UCSD-AML1 (cell line): ENCODE results near the gene HDAC5.
A peak's percentile ranks its signal among the peaks of the same experiment; 100 is the strongest.
"Not testable (repeated sequence)": the region's sequence is repeated elsewhere in the genome, so short reads cannot be mapped to it uniquely, and the experiment has no call there.

Source experiments
- DNase-seq: peaks from one replicate; lab custom pipeline; 2025; ENCODE audit not compliant: unreplicated experiment; lab: John Stamatoyannopoulos, UW

The HDAC5 gene

DNA sequence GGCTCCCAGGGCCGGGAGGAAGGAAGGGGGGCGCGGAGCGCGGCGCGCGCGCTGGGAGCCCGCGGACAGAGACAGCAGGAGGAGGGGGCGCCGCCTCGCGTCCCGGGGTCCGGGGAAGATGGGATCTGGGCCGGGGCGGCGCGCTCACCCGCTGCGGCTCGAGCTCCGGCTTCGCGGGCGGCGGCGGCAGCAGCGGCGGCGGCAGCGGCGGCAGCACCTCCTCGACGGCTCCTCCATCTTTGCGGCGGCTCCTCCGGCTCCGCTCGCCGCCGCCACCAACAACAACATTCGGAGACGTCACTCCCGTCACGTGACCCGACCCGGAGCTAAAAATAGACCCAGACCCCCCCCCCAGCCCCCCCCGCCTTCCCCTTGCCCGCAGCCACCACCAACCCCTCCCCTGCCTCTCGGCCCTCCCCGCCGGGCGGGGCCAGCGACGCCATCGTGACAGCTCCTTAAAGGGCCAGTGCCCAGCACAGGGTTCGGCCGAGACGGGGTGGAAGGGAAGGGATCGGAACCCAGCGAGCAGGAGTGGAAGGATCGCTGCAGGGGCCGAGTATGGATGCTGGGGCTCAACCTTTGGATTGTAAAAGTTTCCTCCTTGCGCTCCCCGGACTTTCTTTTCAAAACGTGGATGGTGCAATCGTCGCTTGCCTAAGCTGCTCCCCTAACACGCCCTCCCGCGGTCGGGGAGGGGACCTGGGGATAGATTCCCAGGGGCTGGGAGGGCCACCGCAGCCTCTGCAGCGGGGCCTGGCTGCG is at the start of gene HDAC5:
TSS of gene HDAC5 (minus strand) at position 286 of the 762 bp plus-strand sequence. CDS start 6,126 bp downstream, outside the sequence.
- peak; percentile 95 for DNase-seq

DNA sequence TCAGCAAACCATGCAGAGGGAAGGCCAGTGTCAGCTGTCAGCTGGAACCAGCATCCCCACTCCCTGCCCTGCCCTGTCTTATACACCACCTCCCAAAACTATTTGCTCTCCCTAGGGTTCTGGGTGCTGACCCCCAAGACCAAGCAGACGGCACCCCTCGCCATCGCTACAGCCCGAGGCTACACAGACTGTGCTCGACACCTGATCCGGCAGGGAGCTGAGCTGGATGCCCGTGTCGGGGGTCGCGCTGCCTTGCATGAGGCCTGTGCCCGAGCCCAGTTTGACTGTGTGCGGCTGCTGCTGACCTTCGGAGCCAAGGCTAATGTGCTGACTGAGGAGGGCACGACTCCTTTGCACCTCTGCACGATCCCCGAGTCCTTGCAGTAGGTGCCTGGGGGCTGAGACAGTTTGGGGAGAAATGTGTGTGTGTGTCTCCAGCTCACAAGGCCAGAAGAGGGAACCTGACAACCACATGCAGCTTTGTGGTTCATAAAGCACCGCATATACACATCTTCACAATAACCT is 48.6 kb upstream of the HDAC5 start:
- DNase-seq = no peak

DNA sequence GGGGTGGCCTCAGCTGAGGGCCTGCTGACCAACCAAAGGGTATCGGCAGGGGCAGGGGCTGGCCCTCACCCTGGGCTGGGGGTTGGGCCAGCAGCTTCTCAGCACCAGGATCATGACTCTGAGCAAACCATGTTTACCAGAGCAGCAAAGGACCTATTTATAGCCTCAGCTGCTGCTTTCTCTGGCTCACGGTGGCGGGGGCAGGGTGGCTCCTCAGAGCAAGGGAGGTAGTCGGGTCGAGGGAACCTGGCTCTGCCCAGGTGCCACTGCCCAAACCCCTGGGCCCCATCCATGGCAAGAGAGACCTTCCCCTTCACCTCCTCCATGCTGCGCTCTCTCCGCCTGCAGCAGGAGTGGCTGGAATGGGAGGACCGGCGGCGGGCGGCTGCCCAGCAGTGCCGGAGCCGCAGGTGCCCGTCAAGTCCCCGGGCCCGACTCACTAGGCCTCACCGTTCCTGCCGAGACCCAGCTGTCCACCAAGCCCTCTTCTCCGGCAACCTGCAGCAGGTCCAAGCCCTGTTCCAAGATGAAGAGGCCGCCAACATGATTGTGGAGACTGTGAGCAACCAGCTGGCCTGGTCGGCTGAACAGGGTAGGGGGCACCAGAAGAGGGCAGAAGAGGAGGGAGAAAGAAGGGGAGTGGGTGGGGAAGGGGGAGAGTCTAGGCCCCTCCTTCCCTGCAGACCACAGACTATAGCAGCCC is 47.2 kb upstream of the HDAC5 start, which contains the start of gene ASB16:
TSS of gene ASB16 (plus strand) at position 206 of the 703 bp plus-strand sequence. CDS start at position 292, 86 bp downstream.
- DNase-seq = no peak

DNA sequence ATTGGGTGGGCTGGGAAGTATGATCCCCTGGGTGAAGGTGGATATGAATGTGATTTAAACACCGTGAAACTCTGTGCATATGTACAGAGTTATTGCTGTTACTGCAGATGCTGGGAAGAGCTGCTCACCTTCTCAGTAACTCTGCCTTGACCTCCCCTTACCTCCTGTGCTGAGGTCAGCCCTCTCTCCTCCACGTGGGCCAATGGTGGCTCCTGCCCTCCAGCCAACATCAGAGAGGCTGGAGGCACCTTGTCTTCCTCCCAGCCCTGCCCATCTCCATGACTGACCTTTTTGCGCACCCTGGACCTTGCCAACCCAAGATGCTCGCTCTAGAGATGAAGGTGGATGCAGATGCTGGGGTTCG is 46.7 kb upstream of the HDAC5 start:
- DNase-seq = no peak

DNA sequence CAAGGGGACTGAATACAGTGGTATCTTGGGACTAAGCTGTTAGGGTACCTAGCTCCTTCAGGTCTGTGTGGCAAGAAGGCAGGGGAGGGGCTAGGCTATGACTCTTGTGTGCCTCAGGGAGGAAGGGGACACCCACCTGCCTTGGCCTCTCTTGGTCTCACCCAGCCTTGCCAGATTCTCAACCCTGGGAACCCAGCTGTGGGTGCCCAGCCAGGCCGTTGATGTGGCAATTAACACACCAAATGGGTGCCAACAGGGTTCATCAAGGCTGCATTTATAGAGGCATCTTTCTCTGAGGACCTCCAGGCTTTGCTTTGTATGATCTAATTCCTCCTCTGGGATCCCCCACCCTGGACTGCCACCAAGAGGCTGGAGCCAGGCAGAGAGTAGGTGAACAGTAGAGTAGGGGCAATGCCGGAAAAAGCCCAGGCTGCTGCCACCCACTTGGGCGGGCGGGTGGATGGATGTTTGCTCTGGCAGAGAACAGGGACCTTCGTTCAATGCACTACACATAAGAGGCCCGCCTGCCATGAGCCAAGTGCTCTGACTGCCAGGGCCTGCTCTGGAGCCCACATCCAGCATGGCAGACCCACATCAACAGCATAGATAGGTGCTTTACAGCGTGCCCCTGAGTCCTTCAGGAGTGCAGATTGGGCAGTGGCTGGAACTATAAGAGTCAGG is 43.9 kb upstream of the HDAC5 start:
- no peak for DNase-seq

DNA sequence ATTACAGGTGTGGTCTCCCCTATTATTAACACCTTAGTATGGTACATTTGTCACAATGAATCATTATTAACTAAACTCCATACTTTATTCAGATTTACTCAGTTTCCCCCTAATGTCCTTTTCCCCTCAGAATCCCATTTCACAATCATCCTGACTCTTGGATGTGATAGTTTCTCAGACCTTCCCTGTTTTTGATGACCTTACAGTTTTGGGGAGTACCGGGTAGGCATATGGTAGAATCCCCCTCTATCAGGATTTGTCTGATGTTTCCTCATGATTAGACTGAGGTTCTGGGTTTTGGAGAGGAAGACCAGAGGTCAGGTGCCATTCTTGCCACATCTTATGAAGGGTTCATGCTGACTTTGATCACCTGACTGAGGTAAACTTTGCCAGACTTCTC is 41.0 kb upstream of the HDAC5 start:
- DNase-seq = no peak

DNA sequence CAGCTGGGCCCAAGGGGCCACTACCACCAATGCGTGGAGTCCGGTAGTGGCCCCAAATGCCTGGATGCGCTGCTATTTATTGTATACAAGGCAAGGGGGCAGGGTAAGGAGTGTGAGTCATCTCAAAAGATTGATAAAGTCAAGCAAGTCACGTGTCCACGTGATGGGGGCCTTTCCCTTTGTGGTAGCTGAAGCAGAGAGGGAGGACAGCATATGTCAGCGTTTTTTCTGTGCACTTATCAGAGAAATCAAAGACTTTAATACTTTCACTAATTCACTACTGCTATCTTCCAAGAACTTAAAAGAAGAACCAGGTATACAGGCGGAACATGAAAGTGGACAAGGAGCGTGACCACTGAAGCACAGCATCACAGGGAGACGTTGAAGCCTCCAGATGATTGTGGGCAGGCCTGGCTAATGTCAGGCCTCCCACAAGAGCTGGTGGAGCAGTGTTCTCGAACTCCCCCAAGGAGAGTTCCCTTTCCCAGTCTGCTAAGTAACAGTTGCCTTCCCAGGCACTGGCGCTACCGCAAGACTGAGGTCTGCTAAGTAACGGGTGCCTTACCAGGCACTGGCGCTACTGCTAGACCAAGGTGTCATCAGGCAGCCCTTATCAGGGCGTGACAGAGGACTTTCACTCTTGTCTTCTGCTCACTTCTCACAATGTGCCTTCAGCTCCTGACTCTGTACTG is 36.2 kb upstream of the HDAC5 start:
- DNase-seq = no peak

DNA sequence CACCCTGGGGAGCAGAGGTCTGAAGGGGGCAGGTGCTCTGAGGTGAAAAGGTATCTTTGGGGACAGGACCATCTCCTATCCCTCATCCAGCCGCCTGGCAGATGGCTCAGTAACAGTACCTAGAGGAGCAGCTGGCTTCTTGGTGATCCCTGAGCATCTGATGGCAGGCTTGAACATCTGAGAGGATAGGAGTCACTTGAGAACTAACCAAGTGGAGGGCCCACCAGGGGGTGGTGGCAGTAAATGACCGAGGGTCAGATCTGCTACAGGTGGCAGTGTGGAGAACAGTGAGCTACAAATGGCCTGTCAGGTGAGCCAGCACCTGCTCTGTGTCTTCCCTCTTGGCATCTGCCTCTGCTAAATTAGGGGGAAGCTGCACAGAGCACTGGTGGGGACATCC is 32.0 kb upstream of the HDAC5 start:
- no peak for DNase-seq

DNA sequence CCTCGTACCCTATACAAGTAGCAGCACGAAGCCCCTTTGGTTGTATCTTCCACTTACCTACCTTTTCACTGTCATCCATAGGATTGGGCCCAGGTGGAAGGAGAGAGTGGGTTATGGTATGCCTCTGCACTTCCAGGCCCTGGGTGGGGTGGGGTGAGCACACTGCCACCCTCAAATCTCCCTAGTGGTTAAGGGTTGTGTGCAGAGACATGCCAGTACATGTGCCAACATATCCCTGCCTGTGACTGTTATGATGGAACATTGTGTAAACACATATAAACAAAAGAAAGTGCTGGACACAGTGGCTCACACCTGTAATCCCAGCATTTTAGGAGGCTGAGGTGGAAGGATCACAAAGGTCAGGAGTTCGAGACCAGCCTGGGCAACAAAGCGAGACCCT is 29.4 kb upstream of the HDAC5 start:
- DNase-seq = no peak

DNA sequence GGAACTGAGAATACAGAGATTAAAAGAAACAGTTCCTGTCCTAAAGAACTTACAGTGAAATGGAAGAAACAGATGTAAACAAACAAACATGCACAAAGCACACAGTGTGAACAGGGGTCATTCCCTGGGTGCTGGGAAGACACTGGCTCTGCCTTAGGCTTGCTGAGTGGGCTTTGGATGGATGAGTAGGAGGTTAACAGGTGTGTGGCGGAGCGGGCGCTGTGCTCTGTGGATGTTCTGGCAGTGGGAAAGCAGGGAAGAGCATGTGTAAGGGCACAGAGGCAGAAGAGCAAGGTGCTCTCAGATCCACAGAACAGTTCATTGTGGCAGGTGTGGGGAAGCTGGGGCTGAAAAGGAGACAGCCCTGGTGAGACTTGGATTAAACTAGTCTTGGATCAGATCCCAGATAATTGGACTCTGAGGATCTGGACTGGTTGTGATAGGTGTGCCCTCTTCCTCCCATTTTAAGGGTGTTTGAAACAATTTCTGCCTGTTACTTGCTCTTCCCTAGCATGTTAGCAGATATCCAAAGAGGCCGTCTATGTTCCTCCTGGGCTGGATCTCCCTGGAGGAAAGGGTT is 26.4 kb upstream of the HDAC5 start:
- DNase-seq = no peak

DNA sequence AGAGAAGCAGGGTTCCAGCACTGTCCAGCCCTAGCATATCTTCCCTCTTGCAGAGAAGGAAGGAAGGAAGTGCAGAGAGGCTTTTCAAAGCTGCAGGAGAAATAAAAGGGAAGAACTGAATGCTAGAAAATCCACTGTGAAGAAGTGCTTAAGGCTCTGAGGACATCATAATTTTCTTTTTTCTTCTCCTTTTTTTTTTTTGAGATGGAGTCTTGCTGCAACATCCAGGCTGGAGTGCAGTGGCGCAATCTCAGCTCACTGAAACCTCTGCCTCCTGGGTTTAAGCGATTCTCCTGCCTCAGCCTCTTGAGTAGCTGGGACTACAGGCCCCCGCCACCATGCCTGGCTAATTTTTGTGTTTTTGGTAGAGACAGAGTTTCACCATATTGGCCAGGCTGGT is 25.6 kb upstream of the HDAC5 start:
- DNase-seq = not testable (repeated sequence)

DNA sequence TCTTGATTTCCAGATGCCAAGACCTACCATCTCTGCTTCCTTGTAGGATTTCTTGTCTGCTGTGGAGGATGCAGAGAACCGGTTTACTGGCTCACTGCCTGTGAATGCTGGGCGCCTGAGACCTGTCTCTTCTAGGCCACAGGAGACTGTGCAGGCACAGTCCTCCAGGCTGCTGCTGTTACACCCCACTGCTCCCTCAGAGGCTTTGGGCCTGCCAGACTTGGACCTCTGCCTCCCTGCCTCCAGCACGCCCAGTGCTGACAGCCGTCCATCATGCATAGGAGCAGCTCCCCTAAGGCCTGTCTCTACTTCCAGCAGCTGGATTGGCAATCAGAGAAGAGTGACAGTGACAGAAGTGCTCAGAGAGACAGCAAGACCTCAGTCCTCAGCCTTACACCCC is 24.4 kb upstream of the HDAC5 start:
- DNase-seq = no peak

DNA sequence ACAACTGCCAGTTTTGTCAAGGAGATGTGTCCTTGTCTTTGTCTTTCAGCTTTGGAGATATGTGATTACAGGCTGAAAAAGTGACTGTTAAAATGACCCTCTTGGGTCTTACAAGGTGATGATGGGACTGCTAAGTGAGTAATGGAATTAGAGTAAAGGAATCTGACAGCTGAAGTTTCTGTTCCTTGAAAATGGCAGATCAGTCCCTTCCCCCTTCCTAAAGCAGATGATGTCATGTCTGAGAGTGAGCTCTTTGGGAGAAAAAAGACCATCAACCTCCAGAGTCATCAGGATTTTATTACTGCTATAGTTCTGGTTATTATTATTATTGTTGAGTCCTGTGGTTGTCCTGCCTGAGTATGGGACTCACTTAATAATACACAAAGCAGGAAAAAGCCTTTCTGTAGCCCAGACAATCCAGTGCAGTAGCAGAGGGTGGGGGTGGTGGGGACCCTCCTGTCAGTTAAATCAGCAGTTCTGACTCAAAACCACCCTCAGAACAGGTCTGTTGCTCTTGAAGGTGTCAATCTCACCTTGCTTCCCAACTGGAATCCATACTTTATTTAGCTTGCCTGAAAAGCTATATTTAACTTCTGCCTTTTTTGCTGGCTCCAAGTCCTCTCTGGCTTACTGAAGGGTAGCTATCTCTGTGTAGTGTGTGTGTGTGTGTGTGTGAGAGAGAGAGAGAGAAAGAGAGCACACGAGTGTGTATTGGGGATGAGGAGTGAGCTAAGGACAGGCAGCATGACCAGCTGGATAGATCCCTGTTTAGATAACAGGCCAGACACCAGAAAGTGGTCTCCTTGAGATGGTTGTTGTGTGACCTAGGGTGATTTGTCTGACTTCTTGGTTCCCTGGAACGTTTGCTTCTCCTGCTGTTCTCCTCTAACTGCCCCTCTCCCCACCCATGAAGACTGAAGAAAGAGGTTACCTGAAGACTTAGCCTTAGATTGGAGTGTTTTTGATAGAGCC is 23.2 kb upstream of the HDAC5 start:
- no peak for DNase-seq

DNA sequence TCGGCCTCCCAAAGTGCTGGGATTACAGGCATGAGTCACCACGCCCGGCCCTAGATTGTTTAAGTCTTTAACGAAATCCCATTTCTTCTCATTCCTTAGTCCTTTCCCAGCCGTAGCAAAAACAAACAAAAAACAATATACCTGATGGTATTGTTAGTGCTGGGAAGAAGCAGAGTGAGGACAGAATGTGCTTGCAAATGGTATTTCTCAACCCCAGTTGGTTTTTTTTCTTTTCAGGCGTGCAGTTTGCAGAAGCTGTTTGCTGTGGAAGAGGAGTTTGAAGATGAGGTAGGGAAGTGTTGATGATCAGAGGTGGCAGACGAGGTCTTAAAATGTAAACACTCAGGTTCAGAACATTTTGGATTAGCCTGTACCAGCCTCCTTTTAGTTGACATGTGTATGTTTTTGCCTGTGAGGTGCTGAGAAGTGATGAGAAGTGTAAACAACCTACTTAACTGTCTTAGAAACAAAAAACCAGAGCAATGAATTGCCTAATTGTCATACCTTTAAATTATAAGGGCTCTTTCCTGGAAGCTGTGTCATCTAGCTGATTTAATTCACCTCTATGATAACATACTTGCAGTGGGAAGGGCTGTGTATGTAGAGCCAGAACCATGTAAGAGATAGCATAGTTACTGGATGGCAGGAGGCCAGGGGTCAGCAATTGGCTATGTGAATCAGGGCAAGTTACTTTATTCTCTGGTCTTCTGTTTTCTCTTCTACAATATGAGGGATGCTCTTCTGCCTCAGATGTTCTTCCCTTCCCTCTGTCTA is 21.7 kb upstream of the HDAC5 start:
- no peak for DNase-seq

DNA sequence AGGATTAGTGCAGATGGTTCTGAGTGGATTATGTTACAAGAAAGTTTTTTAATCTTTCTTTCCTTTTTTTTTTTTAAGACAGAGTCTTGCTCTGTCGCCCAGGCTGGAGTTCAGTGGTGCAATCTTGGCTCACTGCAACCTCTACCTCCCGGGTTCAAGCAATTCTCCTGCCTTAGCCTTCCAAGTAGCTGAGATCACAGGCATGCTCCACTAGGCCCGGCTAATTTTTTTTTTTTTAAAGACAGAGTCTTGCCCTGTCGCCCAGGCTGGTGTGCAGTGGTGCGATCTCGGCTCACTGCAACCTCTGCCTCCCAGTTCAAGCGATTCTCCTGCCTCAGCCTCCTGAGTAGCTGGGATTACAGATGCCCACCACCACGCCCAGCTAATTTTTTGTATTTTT is 20.5 kb upstream of the HDAC5 start:
- not testable (repeated sequence) for DNase-seq

DNA sequence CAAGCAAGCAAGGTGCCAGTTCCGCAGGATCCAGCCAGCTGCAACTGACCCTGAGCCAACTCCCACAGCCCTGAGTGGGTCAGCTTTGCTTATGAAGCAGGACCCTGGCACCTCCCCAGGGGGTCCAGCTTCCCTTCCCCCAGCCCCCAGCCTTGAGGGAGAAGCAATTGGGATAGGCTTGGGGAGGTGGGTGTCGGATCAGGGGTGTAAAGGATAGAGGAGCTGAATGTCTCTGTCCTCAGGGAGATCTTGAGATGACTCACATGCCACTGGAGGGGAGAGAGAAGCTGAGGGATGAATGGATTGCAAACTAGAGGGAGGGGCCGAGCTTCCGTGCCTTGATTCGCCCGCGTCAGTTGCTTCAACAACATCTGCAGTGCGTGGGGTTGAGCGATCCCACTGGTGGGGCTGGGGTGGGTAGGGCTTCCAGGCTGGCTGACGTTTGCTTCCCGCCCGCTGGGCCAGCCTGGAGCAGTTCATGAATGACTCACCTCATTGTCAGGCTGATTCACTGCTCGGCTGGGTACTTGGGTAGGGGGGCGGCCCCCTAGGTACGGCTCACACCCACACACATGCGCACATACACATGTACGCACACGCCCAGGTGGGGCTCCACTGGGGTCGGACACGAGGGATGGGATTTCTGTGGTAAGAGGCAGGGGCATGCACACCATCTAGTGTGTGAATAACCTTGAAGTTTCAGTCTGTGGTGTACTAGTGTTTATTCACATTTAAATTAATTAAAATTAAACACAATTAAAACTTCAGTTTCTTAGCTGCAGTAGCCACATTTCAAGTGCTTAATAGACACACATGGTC is 14.7 kb upstream of the HDAC5 start:
- peak; percentile 71 for DNase-seq

DNA sequence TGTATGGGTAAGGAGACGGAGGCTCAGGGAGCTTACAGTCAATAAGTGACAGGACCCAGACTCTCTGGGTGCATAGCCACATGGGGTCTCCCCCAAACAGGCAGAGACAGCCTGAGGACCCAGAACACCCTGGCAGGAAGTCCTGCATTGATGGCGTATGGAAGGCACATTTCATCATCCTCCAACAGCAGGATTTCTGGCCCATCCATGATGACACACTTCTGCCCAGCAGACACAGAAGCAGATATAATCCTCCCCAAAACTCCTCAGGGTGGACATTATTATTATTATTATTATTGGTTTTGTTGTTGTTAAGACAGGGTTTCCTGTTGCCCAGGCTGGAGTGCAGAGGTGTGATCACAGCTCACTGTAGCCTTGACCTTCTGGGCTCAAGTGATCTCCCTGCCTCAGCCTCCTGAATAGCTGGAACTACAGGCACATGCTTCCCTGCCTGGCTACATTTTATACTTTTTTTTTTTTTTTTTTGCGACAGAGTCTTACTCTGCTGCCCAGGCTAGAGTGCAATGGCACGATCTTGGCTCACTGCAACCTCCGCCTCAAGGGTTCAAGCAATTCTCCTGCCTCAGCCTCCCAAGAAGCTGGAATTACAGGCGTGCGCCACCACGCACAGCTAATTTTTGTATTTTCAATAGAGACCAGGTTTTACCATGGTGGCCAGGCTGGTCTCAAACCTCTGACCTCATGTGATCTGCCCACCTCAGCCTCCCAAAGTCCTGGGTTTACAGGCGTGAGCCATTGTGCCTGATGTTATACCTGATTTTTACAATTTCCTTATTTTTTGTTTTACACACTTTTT is 11.5 kb upstream of the HDAC5 start:
- DNase-seq = no peak
